Measurements from ENCODE around the gene PCDHGA1. TPM values are rescaled to one million over a fixed set of nuclear protein-coding genes. Genes with fewer than 3 reads are reported as not detected.
A peak's percentile ranks its signal among the peaks of the same experiment; 100 is the strongest.

PCDHGA1 gene
- total RNA-seq, 1 experiment from 2014 or later: 0.35 TPM

DNA sequence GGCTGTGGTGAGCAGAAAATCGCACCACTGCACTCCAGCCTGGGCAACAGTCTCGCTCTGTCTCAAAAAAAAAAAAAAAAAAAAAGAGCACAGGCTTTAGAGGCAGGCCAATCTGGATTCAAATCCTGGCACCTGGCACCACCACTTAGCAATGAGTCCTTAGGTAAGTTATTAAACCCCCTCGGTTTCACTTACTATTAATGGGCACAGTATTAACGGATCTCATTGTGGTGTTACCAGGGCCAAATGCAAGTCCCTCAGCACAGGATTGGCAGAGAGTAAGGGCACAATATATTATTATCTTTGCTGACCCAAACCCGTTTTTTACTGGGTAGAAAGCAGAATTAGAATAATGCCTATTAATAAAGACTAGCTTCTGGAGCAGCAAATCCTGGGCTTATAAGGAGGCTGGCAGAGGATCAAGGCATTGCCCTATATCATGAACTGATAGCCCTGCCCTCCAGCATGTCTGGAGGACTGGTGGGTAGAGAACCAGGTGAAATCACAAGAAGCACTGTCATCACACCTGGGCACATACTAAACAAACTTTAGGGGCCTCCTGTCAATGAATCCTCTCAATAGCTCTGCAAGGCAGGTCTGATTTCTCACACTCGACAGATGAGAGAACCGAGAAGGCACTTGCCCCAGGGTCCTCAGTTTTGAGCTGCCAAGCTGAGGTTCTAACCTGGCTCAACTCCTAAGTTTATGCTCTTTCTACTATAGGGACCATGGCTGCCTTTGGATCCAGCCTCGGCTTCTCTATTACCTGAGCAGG lies 176.3 kb downstream of the PCDHGA1 start:
- BruUV-seq (replicated peaks): no TSS peak
- no peak for TF ChIP-seq CTCF (IDR thresholded peaks at IDR 0.05; ENCODE audit: unreplicated experiment)
- POLR2A ChIA-PET: interaction anchor here (0.7 to 1.0 kb wide), 2 partner anchors 53 to 319 kb away, joined by 3 to 4 read pairs; partner anchors contain the start of gene PCDHB9

GRCh38 chr5:141507387-141508091 lies 177.2 kb downstream of the PCDHGA1 start:
- TF ChIP-seq CTCF (IDR thresholded peaks at IDR 0.05; ENCODE audit: unreplicated experiment): no peak
- Mint-ChIP-seq H3K4me3 (ENCODE audit: unreplicated experiment) (no peak overlapping the region), H3K27me3 (ENCODE audit: insufficient read depth, unreplicated experiment) (no peaks in the 10 kb centered on the region), H3K27ac (ENCODE audit: low read depth, unreplicated experiment) (peak overlapping the region; percentile 88), H3K36me3 (ENCODE audit: insufficient read depth, unreplicated experiment) (peaks cover 19% of the 10 kb centered on the region), H3K4me1 (ENCODE audit: insufficient read depth, unreplicated experiment) (peaks cover 26% of the 10 kb centered on the region), H3K9me3 (ENCODE audit: unreplicated experiment) (no peaks in the 10 kb centered on the region)
- ChIA-PET POLR2A (interaction anchor here (0.7 to 3.5 kb wide), 4 partner anchors 14 to 320 kb away, joined by 3 to 25 read pairs (median 4); partner anchors contain the start of gene PCDHB9), CTCF (interaction anchor here (0.6 to 11.5 kb wide), 14 partner anchors 11 to 579 kb away, joined by 3 to 191 read pairs (median 4); partner anchors contain the start of genes DIAPH1, PCDHB11, PCDHGA10 and PCDHGB7)
- DNase-seq (ENCODE audit: unreplicated experiment): no peak
- intact Hi-C loops (cut with micrococcal nuclease): no loop called here
- no TSS peak for BruUV-seq (replicated peaks)

More for the DNA sequence above, 176.3 kb downstream of the PCDHGA1 start:
- peak overlapping the region; percentile 88 for H3K27ac Mint-ChIP-seq (ENCODE audit: low read depth, unreplicated experiment)
- peaks cover 23% of the 10 kb centered on the region for H3K4me1 Mint-ChIP-seq (ENCODE audit: insufficient read depth, unreplicated experiment)
- H3K36me3 Mint-ChIP-seq (ENCODE audit: insufficient read depth, unreplicated experiment): peaks cover 10% of the 10 kb centered on the region
- no peaks in the 10 kb centered on the region for H3K9me3 Mint-ChIP-seq (ENCODE audit: unreplicated experiment)
- CTCF ChIA-PET: interaction anchor here (0.6 to 11.5 kb wide), 13 partner anchors 12 to 307 kb away, joined by 3 to 191 read pairs (median 4); partner anchors contain the start of genes DIAPH1, PCDHB11, PCDHGA10 and PCDHGC5
- intact Hi-C loops (cut with micrococcal nuclease): no loop called here
- H3K27me3 Mint-ChIP-seq (ENCODE audit: insufficient read depth, unreplicated experiment): no peaks in the 10 kb centered on the region
- no peak overlapping the region for H3K4me3 Mint-ChIP-seq (ENCODE audit: unreplicated experiment)
- DNase-seq (ENCODE audit: unreplicated experiment): no peak

DNA sequence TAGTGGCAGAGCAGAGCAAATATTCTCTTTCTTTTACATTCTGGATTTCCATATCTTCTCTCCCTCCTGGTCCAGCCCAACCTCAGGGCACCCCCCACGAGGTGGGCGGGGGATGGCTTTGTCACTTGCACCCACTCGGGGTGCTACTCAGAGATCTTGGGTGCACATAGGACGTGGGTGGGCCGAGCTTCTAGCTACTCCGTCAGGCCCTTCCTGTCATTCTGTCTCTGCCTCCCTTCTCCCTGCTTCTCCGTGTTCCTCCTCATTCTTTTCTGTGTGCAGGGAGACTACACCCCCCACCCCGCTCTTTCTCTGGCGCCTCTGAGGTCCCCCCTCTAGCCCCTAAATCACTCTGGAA lies 178.1 kb downstream of the PCDHGA1 start:
- intact Hi-C loops (cut with micrococcal nuclease): no loop called here
- Mint-ChIP-seq H3K27ac (ENCODE audit: low read depth, unreplicated experiment) (peak overlapping the region; percentile 88), H3K27me3 (ENCODE audit: insufficient read depth, unreplicated experiment) (no peaks in the 10 kb centered on the region), H3K4me3 (ENCODE audit: unreplicated experiment) (peak overlapping the region; percentile 71), H3K4me1 (ENCODE audit: insufficient read depth, unreplicated experiment) (peaks cover 34% of the 10 kb centered on the region), H3K36me3 (ENCODE audit: insufficient read depth, unreplicated experiment) (peaks cover 22% of the 10 kb centered on the region), H3K9me3 (ENCODE audit: unreplicated experiment) (no peaks in the 10 kb centered on the region)
- TF ChIP-seq CTCF (IDR thresholded peaks at IDR 0.05; ENCODE audit: unreplicated experiment): no peak
- DNase-seq (ENCODE audit: unreplicated experiment): no peak
- ChIA-PET CTCF (interaction anchor here (0.7 to 11.5 kb wide), 13 partner anchors 16 to 188 kb away, joined by 3 to 191 read pairs (median 3); partner anchors contain the start of genes PCDHGA10, PCDHGB7, PCDHGC5 and TAF7), POLR2A (interaction anchor here (0.6 to 3.5 kb wide), 9 partner anchors 13 to 52 kb away, joined by 3 to 25 read pairs (median 3); partner anchors contain the start of genes PCDHGC3, PCDHGC4 and PCDHGC5)
- no TSS peak for BruUV-seq (replicated peaks)

Measured in MCF 10A (cell line).